Peyer's patch (tissue), 4 donors: ENCODE results near the gene HS6ST1. TPM values are rescaled to one million over a fixed set of nuclear protein-coding genes. Genes with fewer than 3 reads are reported as not detected.
A peak's percentile ranks its signal among the peaks of the same experiment; 100 is the strongest.

Source experiments
- DNase-seq, 3 donors: peaks; one replicate each; pipeline ENCODE4 v3.0.0-alpha.2; 2017 to 2019
- H3K27ac ChIP-seq, 4 donors: fragments of 200-600 bp; sonication (generic); one replicate each; pipeline ENCODE4 v1.5.1; 2016 to 2019
- H3K27me3 ChIP-seq, 2 donors: fragments of 200-600 bp; sonication (generic); one replicate each; pipeline ENCODE4 v1.5.1; 2019
- H3K36me3 ChIP-seq, 3 donors: fragments of 200-600 bp; sonication (generic); one replicate each; pipeline ENCODE4 v1.5.1; 2016 to 2019
- H3K4me1 ChIP-seq, 4 donors: fragments of 200-600 bp; sonication (generic); one replicate each; pipeline ENCODE4 v1.5.1; 2016 to 2019
- H3K4me3 ChIP-seq, 4 donors: fragments of 200-600 bp; sonication (generic); 1 replicate in 3 of 4; 2 replicates in 1 of 4; pipeline ENCODE4 v1.5.1; 2016 to 2019; ENCODE audit warnings: mild to moderate bottlenecking in 1 of 4
- H3K9me3 ChIP-seq, 4 donors: fragments of 200-600 bp; sonication (generic); one replicate each; pipeline ENCODE4 v1.5.1; 2016 to 2019; ENCODE audit warnings: mild to moderate bottlenecking in 1 of 4
- POLR2A ChIP-seq, 2 donors: fragments of 450-650 bp; IDR thresholded peaks; one replicate each; pipeline ENCODE4 v1.5.1; 2017; ENCODE audit warnings: antibody characterized with exemption in 2 of 2, mild to moderate bottlenecking in 2 of 2, moderate library complexity in 2 of 2
- total RNA-seq, 4 donors: library from RNA; depleted of rRNA; stranded (reverse); fragments of >200 nt; gene quantifications; one replicate each; pipeline ENCODE4 v1.1.0, GENCODE V29; 2016
- TF ChIP-seq, protein P1 (sequence below), 6 experiments: fragments of 450-650 bp in 4 of 6; fragments of 200-600 bp in 2 of 6; sonication (generic) in 1 of 6; IDR thresholded peaks; one replicate each; pipeline ENCODE4 v1.5.1; 2017 to 2019; ENCODE audit warnings: antibody characterized with exemption in 6 of 6, mild to moderate bottlenecking in 3 of 6, moderate library complexity in 1 of 6

The HS6ST1 gene
- total RNA-seq, 4 donors from 2014 or later: 16.5 to 52.0 (median 40.2) TPM

GRCh38 chr2:128346291-128347170 is 27.9 kb upstream of the HS6ST1 start:
- H3K4me1 ChIP-seq: peaks cover 0 to 15% (median 0%) of the 10 kb centered on the region in 4 donors
- H3K27me3 ChIP-seq: no peaks in the 10 kb centered on the region
- TF ChIP-seq POLR2A (IDR thresholded peaks at IDR 0.05): no peak
- TF ChIP-seq, protein P1, sequence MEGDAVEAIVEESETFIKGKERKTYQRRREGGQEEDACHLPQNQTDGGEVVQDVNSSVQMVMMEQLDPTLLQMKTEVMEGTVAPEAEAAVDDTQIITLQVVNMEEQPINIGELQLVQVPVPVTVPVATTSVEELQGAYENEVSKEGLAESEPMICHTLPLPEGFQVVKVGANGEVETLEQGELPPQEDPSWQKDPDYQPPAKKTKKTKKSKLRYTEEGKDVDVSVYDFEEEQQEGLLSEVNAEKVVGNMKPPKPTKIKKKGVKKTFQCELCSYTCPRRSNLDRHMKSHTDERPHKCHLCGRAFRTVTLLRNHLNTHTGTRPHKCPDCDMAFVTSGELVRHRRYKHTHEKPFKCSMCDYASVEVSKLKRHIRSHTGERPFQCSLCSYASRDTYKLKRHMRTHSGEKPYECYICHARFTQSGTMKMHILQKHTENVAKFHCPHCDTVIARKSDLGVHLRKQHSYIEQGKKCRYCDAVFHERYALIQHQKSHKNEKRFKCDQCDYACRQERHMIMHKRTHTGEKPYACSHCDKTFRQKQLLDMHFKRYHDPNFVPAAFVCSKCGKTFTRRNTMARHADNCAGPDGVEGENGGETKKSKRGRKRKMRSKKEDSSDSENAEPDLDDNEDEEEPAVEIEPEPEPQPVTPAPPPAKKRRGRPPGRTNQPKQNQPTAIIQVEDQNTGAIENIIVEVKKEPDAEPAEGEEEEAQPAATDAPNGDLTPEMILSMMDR (IDR thresholded peaks at IDR 0.05): no peak
- H3K27ac ChIP-seq: no peak overlapping the region
- H3K9me3 ChIP-seq: no peaks in the 10 kb centered on the region
- H3K4me3 ChIP-seq: no peak overlapping the region
- no peaks in the 10 kb centered on the region for H3K36me3 ChIP-seq
- DNase-seq: peak in 1 of 3 donors; percentile 11

- TF ChIP-seq, protein P1 (IDR thresholded peaks at IDR 0.05): no peak
- TF ChIP-seq POLR2A (IDR thresholded peaks at IDR 0.05): no peak
- Histone ChIP-seq H3K4me1 (peaks cover 0 to 15% (median 0%) of the 10 kb centered on the region in 4 donors), H3K27ac (no peak overlapping the region), H3K9me3 (no peaks in the 10 kb centered on the region), H3K27me3 (no peaks in the 10 kb centered on the region), H3K36me3 (no peaks in the 10 kb centered on the region), H3K4me3 (no peak overlapping the region)
- DNase-seq: peak in 1 of 3 donors; percentile 14
Observed at GRCh38 chr2:128345436-128346165, 26.9 kb upstream of the HS6ST1 start.

- Histone ChIP-seq H3K9me3 (no peaks in the 10 kb centered on the region), H3K27ac (no peak overlapping the region), H3K4me1 (peaks cover 0 to 15% (median 0%) of the 10 kb centered on the region in 4 donors), H3K4me3 (no peak overlapping the region), H3K27me3 (no peaks in the 10 kb centered on the region), H3K36me3 (no peaks in the 10 kb centered on the region)
- no peak for DNase-seq
- no peak for TF ChIP-seq POLR2A (IDR thresholded peaks at IDR 0.05)
- TF ChIP-seq, protein P1 (IDR thresholded peaks at IDR 0.05): no peak
Observed at GRCh38 chr2:128344101-128344500, 25.4 kb upstream of the HS6ST1 start.

DNA sequence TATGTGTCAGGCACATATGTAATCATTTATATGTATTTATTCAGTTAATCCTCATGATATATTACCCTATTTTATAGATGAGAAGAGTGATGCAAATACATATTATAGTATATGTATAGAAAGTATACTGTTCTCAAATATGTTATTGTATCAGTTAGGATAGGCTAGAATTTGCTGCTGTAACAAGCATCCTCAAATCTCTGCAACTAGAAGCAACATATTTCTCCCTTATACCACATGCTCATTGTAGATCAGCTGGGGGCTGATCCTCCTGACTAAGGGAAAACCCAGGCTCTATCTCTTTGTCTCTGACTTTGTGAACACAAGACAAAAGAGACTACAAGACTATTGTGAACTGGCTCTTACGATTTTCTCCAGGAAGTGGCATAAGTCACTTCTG is 24.8 kb upstream of the HS6ST1 start:
- Histone ChIP-seq H3K9me3 (no peaks in the 10 kb centered on the region), H3K4me1 (peaks cover 0 to 10% (median 0%) of the 10 kb centered on the region in 4 donors), H3K27me3 (no peaks in the 10 kb centered on the region), H3K4me3 (no peak overlapping the region), H3K27ac (no peak overlapping the region), H3K36me3 (no peaks in the 10 kb centered on the region)
- DNase-seq: no peak
- TF ChIP-seq, protein P1 (IDR thresholded peaks at IDR 0.05): no peak
- no peak for TF ChIP-seq POLR2A (IDR thresholded peaks at IDR 0.05)

DNA sequence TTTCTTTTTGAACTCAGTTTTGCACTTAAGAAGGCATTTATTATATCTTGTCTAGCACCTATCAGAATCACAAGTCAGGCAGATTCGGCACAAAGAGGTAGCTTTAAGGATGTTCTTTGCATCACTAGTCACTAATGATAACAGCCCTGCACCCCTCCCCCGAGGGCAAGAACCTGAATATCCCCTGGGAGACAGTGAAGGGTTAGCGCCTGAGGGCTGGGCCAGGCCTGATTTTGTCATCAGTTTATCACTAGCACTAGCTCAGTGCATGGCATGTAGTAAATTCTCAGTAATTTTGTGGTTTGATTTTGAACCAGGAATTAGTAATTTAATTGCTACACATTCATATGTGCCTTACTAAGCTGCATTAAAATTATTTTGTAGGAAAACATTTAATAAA is 23.9 kb upstream of the HS6ST1 start:
- H3K9me3 ChIP-seq: no peaks in the 10 kb centered on the region
- TF ChIP-seq, protein P1 (IDR thresholded peaks at IDR 0.05): no peak
- TF ChIP-seq POLR2A (IDR thresholded peaks at IDR 0.05): no peak
- no peak overlapping the region for H3K4me3 ChIP-seq
- H3K27ac ChIP-seq: no peak overlapping the region
- H3K27me3 ChIP-seq: no peaks in the 10 kb centered on the region
- peaks cover 0 to 1% (median 0%) of the 10 kb centered on the region in 4 donors for H3K4me1 ChIP-seq
- peak in 1 of 3 donors; percentile 14 for DNase-seq
- no peaks in the 10 kb centered on the region for H3K36me3 ChIP-seq
